GM21447 (cell line): ENCODE data around the gene ADIPOR1.
"Not testable (repeated sequence)": the region's sequence is repeated elsewhere in the genome, so short reads cannot be mapped to it uniquely, and the experiment has no call there.

ENCODE experiments used
- ATAC-seq: cut with Tn5 transposase; IDR thresholded peaks from one replicate; pipeline ENCODE4 v1.9.1; 2021; ENCODE audit not compliant: unreplicated experiment

Gene ADIPOR1

GRCh38 chr1:202957733-202958543 lies at the start of gene ADIPOR1:
ADIPOR1 (minus strand) TSS chr1:202958312; CDS start chr1:202951070, 7,242 bp downstream.
- peak; percentile 96 for ATAC-seq

GRCh38 chr1:203006948-203007871 lies 49.1 kb upstream of the ADIPOR1 start, which contains the start of gene TMEM183A:
TMEM183A (plus strand) TSS chr1:203007374; CDS start chr1:203007466, 92 bp downstream.
- peak; percentile 90 for ATAC-seq

- ATAC-seq: not testable (repeated sequence)
Measured at GRCh38 chr1:203005395-203006142, 47.5 kb upstream of the ADIPOR1 start.

GRCh38 chr1:203002951-203003350 lies 44.8 kb upstream of the ADIPOR1 start:
- ATAC-seq: no peak

- no peak for ATAC-seq
Measured at GRCh38 chr1:203001986-203002385, 43.9 kb upstream of the ADIPOR1 start.

GRCh38 chr1:203000217-203000944 lies 42.3 kb upstream of the ADIPOR1 start:
- no peak for ATAC-seq

- no peak for ATAC-seq
Measured at GRCh38 chr1:202998836-202999750, 41.0 kb upstream of the ADIPOR1 start.

- ATAC-seq: no peak
Measured at GRCh38 chr1:202994756-202995155, 36.6 kb upstream of the ADIPOR1 start.

GRCh38 chr1:202991112-202991511 lies 33.0 kb upstream of the ADIPOR1 start:
- no peak for ATAC-seq

GRCh38 chr1:202989879-202990278 lies 31.8 kb upstream of the ADIPOR1 start:
- ATAC-seq: no peak

GRCh38 chr1:202987922-202988583 lies 29.9 kb upstream of the ADIPOR1 start:
- ATAC-seq: no peak

- no peak for ATAC-seq
Measured at GRCh38 chr1:202987255-202987654, 29.1 kb upstream of the ADIPOR1 start.

- ATAC-seq: not testable (repeated sequence)
Measured at GRCh38 chr1:202986120-202986519, 28.0 kb upstream of the ADIPOR1 start.

GRCh38 chr1:202982715-202983430 lies 24.8 kb upstream of the ADIPOR1 start:
- ATAC-seq: no peak

- ATAC-seq: no peak
Measured at GRCh38 chr1:202981939-202982338, 23.8 kb upstream of the ADIPOR1 start.

GRCh38 chr1:202979459-202979858 lies 21.3 kb upstream of the ADIPOR1 start:
- ATAC-seq: no peak

GRCh38 chr1:202976633-202977032 lies 18.5 kb upstream of the ADIPOR1 start:
- ATAC-seq: no peak

GRCh38 chr1:202974856-202975255 lies 16.7 kb upstream of the ADIPOR1 start:
- no peak for ATAC-seq
